Panc1 (cell line): ENCODE results near the gene SFSWAP. TPM values are rescaled to one million over a fixed set of nuclear protein-coding genes. Genes with fewer than 3 reads are reported as not detected.

Experiments used
- ATAC-seq: fragments of 200-7000 bp; cut with Tn5 transposase; 2 replicates; pipeline ENCODE4 v1.9.1; 2020; ENCODE audit warnings: mild to moderate bottlenecking, moderate library complexity
- BruUV-seq: library from RNA; stranded (reverse); fragments of 400-500 nt; replicated peaks from 2 replicates; lab custom pipeline; 2021; lab: Mats Ljungman, UMichigan
- CTCF ChIA-PET: fragments of 300-600 bp; sonication (Branson Sonifier 250); formaldehyde crosslinking; loops from one replicate; lab custom pipeline; 2022; ENCODE audit warnings: antibody characterized with exemption; lab: Charles Lee
- POLR2A ChIA-PET: fragments of 300-600 bp; sonication (Branson Sonifier 250); formaldehyde crosslinking; loops from one replicate; lab custom pipeline; 2022; ENCODE audit warnings: antibody characterized with exemption; lab: Charles Lee
- DNase-seq: peaks from one replicate; pipeline ENCODE4 v3.0.0-alpha.2; 2010; ENCODE audit warnings: low read depth, low spot score
- H3K27ac ChIP-seq: 2 replicates; pipeline ENCODE4 v1.5.1; 2011; ENCODE audit warnings: mild to moderate bottlenecking, low read length, inconsistent platforms
- H3K27me3 ChIP-seq: fragments of 200-500 bp; sonication (Bioruptor generic); 2 replicates; pipeline ENCODE4 v1.6.0; 2014; ENCODE audit warnings: low read length, inconsistent platforms; ENCODE audit not compliant: control insufficient read depth, insufficient read depth
- H3K36me3 ChIP-seq: fragments of 200-500 bp; sonication (Bioruptor generic); 2 replicates; pipeline ENCODE4 v1.5.1; 2014; ENCODE audit warnings: inconsistent platforms, mild to moderate bottlenecking, low read length, moderate library complexity; ENCODE audit not compliant: control insufficient read depth, insufficient read depth
- H3K4me1 ChIP-seq: 2 replicates; pipeline ENCODE4 v1.5.1; 2011; ENCODE audit warnings: inconsistent platforms, mild to moderate bottlenecking, low read length, moderate library complexity; ENCODE audit not compliant: control insufficient read depth, insufficient read depth
- H3K4me3 ChIP-seq, 2 experiments: 2 replicates each; pipeline ENCODE4 v1.5.1; 2011 to 2012; ENCODE audit warnings: low read depth in 2 of 2, low read length in 2 of 2, mild to moderate bottlenecking in 2 of 2, inconsistent platforms in 1 of 2, moderate library complexity in 1 of 2
- H3K9me3 ChIP-seq: fragments of 200-500 bp; sonication (Bioruptor generic); 2 replicates; pipeline ENCODE4 v1.5.1; 2014; ENCODE audit warnings: low read depth, mild to moderate bottlenecking, inconsistent platforms, low read length, moderate library complexity; ENCODE audit not compliant: control insufficient read depth, insufficient read depth
- POLR2AphosphoS5 ChIP-seq: IDR thresholded peaks from 2 replicates; pipeline ENCODE4 v1.6.1; 2012; ENCODE audit warnings: mild to moderate bottlenecking, low read depth, low read length, moderate library complexity
- SIN3A ChIP-seq: IDR thresholded peaks from 2 replicates; pipeline ENCODE4 v1.6.1; 2012; ENCODE audit warnings: low read depth, mild to moderate bottlenecking, low read length, moderate library complexity, borderline replicate concordance; ENCODE audit not compliant: insufficient read depth
- TCF7L2 ChIP-seq: IDR thresholded peaks from 2 replicates; pipeline ENCODE4 v1.6.1; 2011; ENCODE audit warnings: mild to moderate bottlenecking, low read depth, low read length, inconsistent platforms
- in situ Hi-C: cut with HindIII; loops from 2 replicates; pipeline ENCODE4 v1.10.0; 2016; ENCODE audit warnings: low sequenced_read_pairs, low pct_unique_long_range_greater_than_20kb
- intact Hi-C: fragments of 100-400 bp; cut with micrococcal nuclease; formaldehyde crosslinking; loops from one replicate; pipeline ENCODE4 v1.10.0; 2022; ENCODE audit not compliant: unreplicated experiment
- total RNA-seq: library from RNA; stranded (reverse); gene quantifications from one replicate; pipeline ENCODE4 v1.2.1, GENCODE V29; 2021; ENCODE audit not compliant: unreplicated experiment
- TF ChIP-seq, protein P1 (sequence below), 2 experiments: IDR thresholded peaks; 2 replicates each; pipeline ENCODE4 v1.6.1; 2011 to 2012; ENCODE audit warnings: low read depth in 2 of 2, control low read depth in 1 of 2, low read length in 1 of 2, mild to moderate bottlenecking in 1 of 2, moderate library complexity in 1 of 2; ENCODE audit not compliant: insufficient read depth in 1 of 2
- TF ChIP-seq, protein P2 (sequence below): fragments of 450-650 bp; IDR thresholded peaks from 2 replicates; pipeline ENCODE4 v1.5.1; 2017; ENCODE audit warnings: mild to moderate bottlenecking

Gene SFSWAP
- total RNA-seq, 1 experiment from 2014 or later: 41.6 TPM

DNA sequence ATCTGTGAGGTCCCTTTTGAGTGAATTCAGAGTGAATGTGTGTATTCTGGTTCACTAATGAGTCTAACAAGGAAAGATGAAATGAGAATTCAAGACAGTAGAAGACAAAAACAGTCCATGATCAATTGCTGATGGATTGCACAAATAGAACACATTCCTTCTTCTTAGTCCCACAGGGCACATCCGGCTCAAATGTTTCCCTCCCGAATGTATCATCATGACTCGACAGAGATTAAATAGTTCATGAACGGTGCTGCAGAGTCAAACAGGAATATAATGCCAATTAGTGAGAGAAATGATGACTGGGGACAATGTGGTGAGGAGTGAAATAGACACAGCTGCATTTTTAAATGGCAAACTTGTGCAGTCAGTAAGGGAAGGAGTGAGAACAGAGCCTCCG lies 11.5 kb upstream of the SFSWAP start:
- CTCF ChIA-PET: no interaction called here
- Histone ChIP-seq H3K36me3 (no peaks in the 10 kb centered on the region), H3K4me1 (no peaks in the 10 kb centered on the region), H3K9me3 (no peaks in the 10 kb centered on the region), H3K27ac (no peak overlapping the region), H3K4me3 (no peak overlapping the region), H3K27me3 (no peaks in the 10 kb centered on the region)
- ATAC-seq (no peak), DNase-seq (no peak)
- POLR2A ChIA-PET: interaction anchor here (0.5 kb wide), 1 partner anchor 520 kb away, joined by 11 read pairs; no protein-coding TSS in a partner anchor
- in situ Hi-C loops (no loop called here), intact Hi-C loops (no loop called here)
- no TSS peak for BruUV-seq
- TF ChIP-seq, protein P1, sequence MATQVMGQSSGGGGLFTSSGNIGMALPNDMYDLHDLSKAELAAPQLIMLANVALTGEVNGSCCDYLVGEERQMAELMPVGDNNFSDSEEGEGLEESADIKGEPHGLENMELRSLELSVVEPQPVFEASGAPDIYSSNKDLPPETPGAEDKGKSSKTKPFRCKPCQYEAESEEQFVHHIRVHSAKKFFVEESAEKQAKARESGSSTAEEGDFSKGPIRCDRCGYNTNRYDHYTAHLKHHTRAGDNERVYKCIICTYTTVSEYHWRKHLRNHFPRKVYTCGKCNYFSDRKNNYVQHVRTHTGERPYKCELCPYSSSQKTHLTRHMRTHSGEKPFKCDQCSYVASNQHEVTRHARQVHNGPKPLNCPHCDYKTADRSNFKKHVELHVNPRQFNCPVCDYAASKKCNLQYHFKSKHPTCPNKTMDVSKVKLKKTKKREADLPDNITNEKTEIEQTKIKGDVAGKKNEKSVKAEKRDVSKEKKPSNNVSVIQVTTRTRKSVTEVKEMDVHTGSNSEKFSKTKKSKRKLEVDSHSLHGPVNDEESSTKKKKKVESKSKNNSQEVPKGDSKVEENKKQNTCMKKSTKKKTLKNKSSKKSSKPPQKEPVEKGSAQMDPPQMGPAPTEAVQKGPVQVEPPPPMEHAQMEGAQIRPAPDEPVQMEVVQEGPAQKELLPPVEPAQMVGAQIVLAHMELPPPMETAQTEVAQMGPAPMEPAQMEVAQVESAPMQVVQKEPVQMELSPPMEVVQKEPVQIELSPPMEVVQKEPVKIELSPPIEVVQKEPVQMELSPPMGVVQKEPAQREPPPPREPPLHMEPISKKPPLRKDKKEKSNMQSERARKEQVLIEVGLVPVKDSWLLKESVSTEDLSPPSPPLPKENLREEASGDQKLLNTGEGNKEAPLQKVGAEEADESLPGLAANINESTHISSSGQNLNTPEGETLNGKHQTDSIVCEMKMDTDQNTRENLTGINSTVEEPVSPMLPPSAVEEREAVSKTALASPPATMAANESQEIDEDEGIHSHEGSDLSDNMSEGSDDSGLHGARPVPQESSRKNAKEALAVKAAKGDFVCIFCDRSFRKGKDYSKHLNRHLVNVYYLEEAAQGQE (IDR thresholded peaks at IDR 0.05; ENCODE audit: insufficient read depth in 1 of 2, low read depth in 2 of 2, low read length in 1 of 2): no peak
- TF ChIP-seq SIN3A (no peak), POLR2AphosphoS5 (no peak), TCF7L2 (no peak)
- TF ChIP-seq, protein P2, sequence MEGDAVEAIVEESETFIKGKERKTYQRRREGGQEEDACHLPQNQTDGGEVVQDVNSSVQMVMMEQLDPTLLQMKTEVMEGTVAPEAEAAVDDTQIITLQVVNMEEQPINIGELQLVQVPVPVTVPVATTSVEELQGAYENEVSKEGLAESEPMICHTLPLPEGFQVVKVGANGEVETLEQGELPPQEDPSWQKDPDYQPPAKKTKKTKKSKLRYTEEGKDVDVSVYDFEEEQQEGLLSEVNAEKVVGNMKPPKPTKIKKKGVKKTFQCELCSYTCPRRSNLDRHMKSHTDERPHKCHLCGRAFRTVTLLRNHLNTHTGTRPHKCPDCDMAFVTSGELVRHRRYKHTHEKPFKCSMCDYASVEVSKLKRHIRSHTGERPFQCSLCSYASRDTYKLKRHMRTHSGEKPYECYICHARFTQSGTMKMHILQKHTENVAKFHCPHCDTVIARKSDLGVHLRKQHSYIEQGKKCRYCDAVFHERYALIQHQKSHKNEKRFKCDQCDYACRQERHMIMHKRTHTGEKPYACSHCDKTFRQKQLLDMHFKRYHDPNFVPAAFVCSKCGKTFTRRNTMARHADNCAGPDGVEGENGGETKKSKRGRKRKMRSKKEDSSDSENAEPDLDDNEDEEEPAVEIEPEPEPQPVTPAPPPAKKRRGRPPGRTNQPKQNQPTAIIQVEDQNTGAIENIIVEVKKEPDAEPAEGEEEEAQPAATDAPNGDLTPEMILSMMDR: no peak

DNA sequence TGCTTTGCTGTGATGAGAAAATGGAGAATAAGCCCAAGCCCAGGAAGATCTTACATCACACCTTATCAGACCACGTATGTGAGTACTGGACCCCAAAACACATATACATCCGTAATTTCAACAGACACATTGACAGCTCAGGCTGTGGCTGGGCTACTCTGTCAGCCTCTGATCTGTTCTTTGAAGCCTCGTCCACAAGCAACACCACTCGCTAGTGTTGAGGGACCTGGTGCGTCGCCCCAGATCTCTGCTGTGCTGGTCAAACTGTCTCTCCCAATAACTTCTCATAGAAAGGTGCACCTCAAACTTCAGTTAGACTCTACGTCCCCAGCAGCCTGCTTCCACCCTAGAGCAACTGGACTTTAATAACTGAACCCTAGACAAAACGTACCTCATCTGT lies 10.6 kb upstream of the SFSWAP start:
- in situ Hi-C loops (no loop called here), intact Hi-C loops (no loop called here)
- DNase-seq (no peak), ATAC-seq (no peak)
- H3K4me1 ChIP-seq: no peaks in the 10 kb centered on the region
- H3K9me3 ChIP-seq: no peaks in the 10 kb centered on the region
- no peaks in the 10 kb centered on the region for H3K27me3 ChIP-seq
- H3K36me3 ChIP-seq: no peaks in the 10 kb centered on the region
- TF ChIP-seq TCF7L2 (no peak), SIN3A (no peak), POLR2AphosphoS5 (no peak)
- TF ChIP-seq, protein P2: no peak
- TF ChIP-seq, protein P1 (IDR thresholded peaks at IDR 0.05; ENCODE audit: insufficient read depth in 1 of 2, low read depth in 2 of 2, low read length in 1 of 2): no peak
- no peak overlapping the region for H3K4me3 ChIP-seq
- BruUV-seq: no TSS peak
- CTCF ChIA-PET: no interaction called here
- POLR2A ChIA-PET: no interaction called here
- H3K27ac ChIP-seq: no peak overlapping the region
